H54 (cell line): ENCODE measurements around the gene PALLD.
"Not testable (repeated sequence)": the region's sequence is repeated elsewhere in the genome, so short reads cannot be mapped to it uniquely, and the experiment has no call there.

Source experiments
- DNase-seq: peaks from one replicate; pipeline ENCODE4 v3.0.0; 2011; ENCODE audit warnings: low spot score, mixed read lengths; ENCODE audit not compliant: insufficient read length
- FAIRE-seq: peaks from 3 replicates; lab custom pipeline; 2011; peaks lifted over from hg19 to GRCh38; lab: Jason Lieb, UNC
- POLR2A ChIP-seq: IDR thresholded peaks from 2 replicates; pipeline ENCODE4 v1.6.1; 2011; ENCODE audit warnings: low read depth, mild to moderate bottlenecking, low read length

The PALLD gene

GRCh38 chr4:168696826-168697225, 200.0 kb downstream of the PALLD start:
- no peak for TF ChIP-seq POLR2A
- no peak for FAIRE-seq
- DNase-seq: no peak

- FAIRE-seq: no peak
- no peak for DNase-seq
- no peak for TF ChIP-seq POLR2A
Observed at GRCh38 chr4:168699224-168699878, 202.5 kb downstream of the PALLD start.

- TF ChIP-seq POLR2A: no peak
- DNase-seq: no peak
- FAIRE-seq: no peak
Observed at GRCh38 chr4:168701061-168701460, 204.2 kb downstream of the PALLD start.

- not testable (repeated sequence) for FAIRE-seq, DNase-seq
Observed at GRCh38 chr4:168702581-168703087, 205.8 kb downstream of the PALLD start.

- DNase-seq (no peak), FAIRE-seq (no peak)
- TF ChIP-seq POLR2A: no peak
Observed at GRCh38 chr4:168705121-168705520, 208.3 kb downstream of the PALLD start.

- no peak for DNase-seq
- no peak for TF ChIP-seq POLR2A
- peak; percentile 41 for FAIRE-seq
Observed at GRCh38 chr4:168707205-168707604, 210.4 kb downstream of the PALLD start.

GRCh38 chr4:168708108-168708507, 211.3 kb downstream of the PALLD start:
- FAIRE-seq: no peak
- no peak for DNase-seq
- no peak for TF ChIP-seq POLR2A

GRCh38 chr4:168710353-168710946, 213.6 kb downstream of the PALLD start:
- FAIRE-seq (no peak), DNase-seq (no peak)
- TF ChIP-seq POLR2A: no peak

GRCh38 chr4:168711197-168712140, 214.6 kb downstream of the PALLD start:
- FAIRE-seq (no peak), DNase-seq (no peak)
- TF ChIP-seq POLR2A: no peak

- FAIRE-seq (no peak), DNase-seq (no peak)
- no peak for TF ChIP-seq POLR2A
Observed at GRCh38 chr4:168712316-168712890, 215.6 kb downstream of the PALLD start.

GRCh38 chr4:168713253-168713652, 216.4 kb downstream of the PALLD start:
- FAIRE-seq (no peak), DNase-seq (no peak)
- TF ChIP-seq POLR2A: no peak

GRCh38 chr4:168715896-168716295, 219.0 kb downstream of the PALLD start:
- DNase-seq: no peak
- no peak for TF ChIP-seq POLR2A
- no peak for FAIRE-seq

- FAIRE-seq (no peak), DNase-seq (no peak)
- TF ChIP-seq POLR2A: no peak
Observed at GRCh38 chr4:168716406-168717129, 219.7 kb downstream of the PALLD start.
